Measurements from ENCODE around the gene DHRSX. TPM values are rescaled to one million over a fixed set of nuclear protein-coding genes. Genes with fewer than 3 reads are reported as not detected.
"Not testable (repeated sequence)": the region's sequence is repeated elsewhere in the genome, so short reads cannot be mapped to it uniquely, and the experiment has no call there.

Gene DHRSX
- total RNA-seq, 1 experiment from 2014 or later = 11.5 TPM

- H3K9me3 ChIP-seq (ENCODE audit: low read length) = no peaks in the 10 kb centered on the region
- no peak overlapping the region for H2AFZ ChIP-seq (ENCODE audit: low read length)
- H3K9ac ChIP-seq (ENCODE audit: low read length) = no peak overlapping the region
- no peak overlapping the region for H3K4me2 ChIP-seq (ENCODE audit: low read length)
- no peaks in the 10 kb centered on the region for H3K9me2 ChIP-seq (replicated peaks; ENCODE audit: low read length)
- H3K4me1 ChIP-seq (ENCODE audit: insufficient read depth, low read length) = no peaks in the 10 kb centered on the region
- DNase-seq (no peak), ATAC-seq (no peak)
- no peaks in the 10 kb centered on the region for H3F3A ChIP-seq (ENCODE audit: low read length, unreplicated experiment)
- ChIA-PET CTCF (no interaction called here), POLR2A (ENCODE audit: unreplicated experiment) (no interaction called here)
- no peak overlapping the region for H3K27ac ChIP-seq (ENCODE audit: low read length)
- no peaks in the 10 kb centered on the region for H4K20me1 ChIP-seq (ENCODE audit: low read length)
- no peaks in the 10 kb centered on the region for H3K79me2 ChIP-seq (ENCODE audit: low read length)
- H3K27me3 ChIP-seq (ENCODE audit: low read length) = no peaks in the 10 kb centered on the region
- no peaks in the 10 kb centered on the region for H3K36me3 ChIP-seq (ENCODE audit: low read depth, low read length)
- TF ChIP-seq EZH2phosphoT487 (IDR thresholded peaks at IDR 0.05; ENCODE audit: borderline replicate concordance, low read length) (no peak), EZH2 (IDR thresholded peaks at IDR 0.05; ENCODE audit: low read length, unreplicated experiment) (no peak), CTCF (conservative IDR thresholded peaks at IDR 0.05; ENCODE audit: low read depth, low read length) (no peak)
- H3K4me3 ChIP-seq (ENCODE audit: low read length) = no peak overlapping the region
- BruUV-seq (replicated peaks) = no TSS peak
- intact Hi-C loops (cut with micrococcal nuclease) = no loop called here
These were observed 276.6 kb downstream of the DHRSX start for GRCh38 chrX:2224161-2224560.

GRCh38 chrX:2220829-2221567 is 279.8 kb downstream of the DHRSX start:
- Histone ChIP-seq H3K36me3 (ENCODE audit: low read depth, low read length) (no peaks in the 10 kb centered on the region), H3K27ac (ENCODE audit: low read length) (no peak overlapping the region), H3K27me3 (ENCODE audit: low read length) (no peaks in the 10 kb centered on the region), H4K20me1 (ENCODE audit: low read length) (no peaks in the 10 kb centered on the region), H3K4me3 (ENCODE audit: low read length) (no peak overlapping the region), H2AFZ (ENCODE audit: low read length) (no peak overlapping the region), H3K4me2 (ENCODE audit: low read length) (no peak overlapping the region), H3K4me1 (ENCODE audit: insufficient read depth, low read length) (no peaks in the 10 kb centered on the region), H3K9me3 (ENCODE audit: low read length) (no peaks in the 10 kb centered on the region), H3F3A (ENCODE audit: low read length, unreplicated experiment) (no peaks in the 10 kb centered on the region), H3K79me2 (ENCODE audit: low read length) (no peaks in the 10 kb centered on the region), H3K9me2 (replicated peaks; ENCODE audit: low read length) (no peaks in the 10 kb centered on the region), H3K9ac (ENCODE audit: low read length) (no peak overlapping the region)
- BruUV-seq (replicated peaks) = no TSS peak
- ChIA-PET POLR2A (ENCODE audit: unreplicated experiment) (no interaction called here), CTCF (no interaction called here)
- DNase-seq (no peak), ATAC-seq (no peak)
- no peak for TF ChIP-seq CTCF (conservative IDR thresholded peaks at IDR 0.05; ENCODE audit: low read depth, low read length)
- TF ChIP-seq EZH2 (IDR thresholded peaks at IDR 0.05; ENCODE audit: low read length, unreplicated experiment) = no peak
- no peak for TF ChIP-seq EZH2phosphoT487 (IDR thresholded peaks at IDR 0.05; ENCODE audit: borderline replicate concordance, low read length)
- intact Hi-C loops (cut with micrococcal nuclease) = no loop called here

GRCh38 chrX:2220296-2220695 is 280.5 kb downstream of the DHRSX start:
- Histone ChIP-seq H4K20me1 (ENCODE audit: low read length) (no peaks in the 10 kb centered on the region), H3K4me1 (ENCODE audit: insufficient read depth, low read length) (no peaks in the 10 kb centered on the region), H3K27ac (ENCODE audit: low read length) (no peak overlapping the region), H3K4me2 (ENCODE audit: low read length) (no peak overlapping the region), H3K36me3 (ENCODE audit: low read depth, low read length) (no peaks in the 10 kb centered on the region), H3K9me2 (replicated peaks; ENCODE audit: low read length) (no peaks in the 10 kb centered on the region), H3K9me3 (ENCODE audit: low read length) (no peaks in the 10 kb centered on the region), H3K4me3 (ENCODE audit: low read length) (no peak overlapping the region), H2AFZ (ENCODE audit: low read length) (no peak overlapping the region), H3F3A (ENCODE audit: low read length, unreplicated experiment) (no peaks in the 10 kb centered on the region), H3K79me2 (ENCODE audit: low read length) (no peaks in the 10 kb centered on the region), H3K27me3 (ENCODE audit: low read length) (no peaks in the 10 kb centered on the region), H3K9ac (ENCODE audit: low read length) (no peak overlapping the region)
- CTCF ChIA-PET = no interaction called here
- TF ChIP-seq CTCF (conservative IDR thresholded peaks at IDR 0.05; ENCODE audit: low read depth, low read length) = no peak
- TF ChIP-seq EZH2phosphoT487 (IDR thresholded peaks at IDR 0.05; ENCODE audit: borderline replicate concordance, low read length) = no peak
- no peak for TF ChIP-seq EZH2 (IDR thresholded peaks at IDR 0.05; ENCODE audit: low read length, unreplicated experiment)
- BruUV-seq (replicated peaks) = no TSS peak
- intact Hi-C loops (cut with micrococcal nuclease) = no loop called here
- POLR2A ChIA-PET (ENCODE audit: unreplicated experiment) = no interaction called here
- no peak for ATAC-seq
- DNase-seq = no peak

GRCh38 chrX:2214138-2214823 is 286.5 kb downstream of the DHRSX start:
- H3K9me3 ChIP-seq (ENCODE audit: low read length); DNase-seq; BruUV-seq (replicated peaks); H3K4me1 ChIP-seq (ENCODE audit: insufficient read depth, low read length); ATAC-seq; H3K27ac ChIP-seq (ENCODE audit: low read length); H3K9me2 ChIP-seq (replicated peaks; ENCODE audit: low read length); H3K9ac ChIP-seq (ENCODE audit: low read length); H3K4me3 ChIP-seq (ENCODE audit: low read length); H3K79me2 ChIP-seq (ENCODE audit: low read length); POLR2A ChIA-PET (ENCODE audit: unreplicated experiment); H3K36me3 ChIP-seq (ENCODE audit: low read depth, low read length); CTCF ChIA-PET; H2AFZ ChIP-seq (ENCODE audit: low read length); H3K27me3 ChIP-seq (ENCODE audit: low read length); H4K20me1 ChIP-seq (ENCODE audit: low read length); H3F3A ChIP-seq (ENCODE audit: low read length, unreplicated experiment); intact Hi-C loops (cut with micrococcal nuclease); H3K4me2 ChIP-seq (ENCODE audit: low read length): not testable (repeated sequence)

Measured in PC-3 (cell line).